HepG2 (cell line): Measurements from ENCODE around the gene C10orf71.

Experiments
- POLR2A ChIP-seq, 2 experiments: IDR thresholded peaks; 2 replicates each; pipeline ENCODE4 v1.6.1; 2011; ENCODE audit warnings: low read depth in 2 of 2, low read length in 2 of 2, mild to moderate bottlenecking in 1 of 2, moderate library complexity in 1 of 2; ENCODE audit not compliant: insufficient read depth in 1 of 2
- REXO4 ChIP-seq: sonication (generic); formaldehyde crosslinking; IDR thresholded peaks from 2 replicates; pipeline ENCODE4 v1.8.0; 2022; ENCODE audit warnings: missing genetic modification reagents, mild to moderate bottlenecking, borderline replicate concordance
- STAT5B ChIP-seq: sonication (generic); formaldehyde crosslinking; IDR thresholded peaks from 2 replicates; pipeline ENCODE4 v1.4.0; 2020; ENCODE audit warnings: missing genetic modification reagents
- TAF1 ChIP-seq: sonication (generic); formaldehyde crosslinking; IDR thresholded peaks from 2 replicates; pipeline ENCODE4 v1.4.0; 2020; ENCODE audit warnings: missing genetic modification reagents
- TBP ChIP-seq: sonication (generic); formaldehyde crosslinking; IDR thresholded peaks from 2 replicates; pipeline ENCODE4 v1.5.0; 2020; ENCODE audit warnings: missing genetic modification reagents
- TF ChIP-seq, protein P1 (sequence below): sonication (generic); formaldehyde crosslinking; IDR thresholded peaks from 2 replicates; pipeline ENCODE4 v1.5.0; 2020; ENCODE audit warnings: mild to moderate bottlenecking, missing genetic modification reagents, moderate library complexity
- TF ChIP-seq, protein P2 (sequence below): fragments of 450-650 bp; IDR thresholded peaks from 2 replicates; pipeline ENCODE4 v1.6.1; 2017
- TF ChIP-seq, protein P3 (sequence below): IDR thresholded peaks from 2 replicates; pipeline ENCODE4 v1.6.1; 2016; ENCODE audit warnings: missing genetic modification reagents, missing compliant biosample characterization
- TF ChIP-seq, protein P4 (sequence below): sonication (generic); formaldehyde crosslinking; IDR thresholded peaks from 2 replicates; pipeline ENCODE4 v1.4.0; 2020; ENCODE audit warnings: missing genetic modification reagents
- TF ChIP-seq, protein P5 (sequence below), 2 experiments: IDR thresholded peaks; 2 replicates each; pipeline ENCODE4 v1.6.1; 2011 to 2012; ENCODE audit warnings: low read length in 2 of 2, borderline replicate concordance in 1 of 2, low read depth in 1 of 2, mild to moderate bottlenecking in 1 of 2, moderate library complexity in 1 of 2
- TF ChIP-seq, protein P6 (sequence below): IDR thresholded peaks from 2 replicates; pipeline ENCODE4 v1.6.1; 2016; ENCODE audit warnings: missing compliant biosample characterization, missing genetic modification reagents, borderline replicate concordance
- TF ChIP-seq, protein P7 (sequence below): fragments of 450-650 bp; IDR thresholded peaks from 2 replicates; pipeline ENCODE4 v1.6.1; 2017; ENCODE audit warnings: mild to moderate bottlenecking

DNA sequence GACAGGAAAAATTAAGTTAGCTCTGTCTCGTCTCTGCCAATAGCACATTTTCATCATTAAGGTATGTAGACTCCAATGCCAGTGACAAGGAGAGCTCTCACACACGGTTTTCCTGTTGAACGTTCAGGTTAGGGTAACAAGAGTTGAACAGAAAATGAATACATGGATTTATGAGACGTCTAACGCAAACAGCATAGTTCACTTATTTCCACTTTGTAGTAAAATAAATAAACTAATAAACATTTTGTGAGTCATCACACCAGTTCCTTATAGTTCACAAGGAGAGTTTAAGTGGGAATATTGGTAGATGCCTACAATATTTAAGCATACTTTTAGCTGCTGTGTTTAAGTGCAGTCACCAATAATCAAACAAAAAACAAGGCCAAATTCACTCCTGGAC lies 75.8 kb downstream of the C10orf71 start:
- TF ChIP-seq, protein P1, sequence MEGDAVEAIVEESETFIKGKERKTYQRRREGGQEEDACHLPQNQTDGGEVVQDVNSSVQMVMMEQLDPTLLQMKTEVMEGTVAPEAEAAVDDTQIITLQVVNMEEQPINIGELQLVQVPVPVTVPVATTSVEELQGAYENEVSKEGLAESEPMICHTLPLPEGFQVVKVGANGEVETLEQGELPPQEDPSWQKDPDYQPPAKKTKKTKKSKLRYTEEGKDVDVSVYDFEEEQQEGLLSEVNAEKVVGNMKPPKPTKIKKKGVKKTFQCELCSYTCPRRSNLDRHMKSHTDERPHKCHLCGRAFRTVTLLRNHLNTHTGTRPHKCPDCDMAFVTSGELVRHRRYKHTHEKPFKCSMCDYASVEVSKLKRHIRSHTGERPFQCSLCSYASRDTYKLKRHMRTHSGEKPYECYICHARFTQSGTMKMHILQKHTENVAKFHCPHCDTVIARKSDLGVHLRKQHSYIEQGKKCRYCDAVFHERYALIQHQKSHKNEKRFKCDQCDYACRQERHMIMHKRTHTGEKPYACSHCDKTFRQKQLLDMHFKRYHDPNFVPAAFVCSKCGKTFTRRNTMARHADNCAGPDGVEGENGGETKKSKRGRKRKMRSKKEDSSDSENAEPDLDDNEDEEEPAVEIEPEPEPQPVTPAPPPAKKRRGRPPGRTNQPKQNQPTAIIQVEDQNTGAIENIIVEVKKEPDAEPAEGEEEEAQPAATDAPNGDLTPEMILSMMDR (CRISPR knock-in tag) = no peak
- no peak for TF ChIP-seq TAF1 (CRISPR knock-in tag)
- TF ChIP-seq, protein P2, sequence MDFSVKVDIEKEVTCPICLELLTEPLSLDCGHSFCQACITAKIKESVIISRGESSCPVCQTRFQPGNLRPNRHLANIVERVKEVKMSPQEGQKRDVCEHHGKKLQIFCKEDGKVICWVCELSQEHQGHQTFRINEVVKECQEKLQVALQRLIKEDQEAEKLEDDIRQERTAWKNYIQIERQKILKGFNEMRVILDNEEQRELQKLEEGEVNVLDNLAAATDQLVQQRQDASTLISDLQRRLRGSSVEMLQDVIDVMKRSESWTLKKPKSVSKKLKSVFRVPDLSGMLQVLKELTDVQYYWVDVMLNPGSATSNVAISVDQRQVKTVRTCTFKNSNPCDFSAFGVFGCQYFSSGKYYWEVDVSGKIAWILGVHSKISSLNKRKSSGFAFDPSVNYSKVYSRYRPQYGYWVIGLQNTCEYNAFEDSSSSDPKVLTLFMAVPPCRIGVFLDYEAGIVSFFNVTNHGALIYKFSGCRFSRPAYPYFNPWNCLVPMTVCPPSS = no peak
- TF ChIP-seq, protein P3, sequence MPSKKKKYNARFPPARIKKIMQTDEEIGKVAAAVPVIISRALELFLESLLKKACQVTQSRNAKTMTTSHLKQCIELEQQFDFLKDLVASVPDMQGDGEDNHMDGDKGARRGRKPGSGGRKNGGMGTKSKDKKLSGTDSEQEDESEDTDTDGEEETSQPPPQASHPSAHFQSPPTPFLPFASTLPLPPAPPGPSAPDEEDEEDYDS (CRISPR knock-in tag) = no peak
- TF ChIP-seq REXO4 = no peak
- TF ChIP-seq, protein P4, sequence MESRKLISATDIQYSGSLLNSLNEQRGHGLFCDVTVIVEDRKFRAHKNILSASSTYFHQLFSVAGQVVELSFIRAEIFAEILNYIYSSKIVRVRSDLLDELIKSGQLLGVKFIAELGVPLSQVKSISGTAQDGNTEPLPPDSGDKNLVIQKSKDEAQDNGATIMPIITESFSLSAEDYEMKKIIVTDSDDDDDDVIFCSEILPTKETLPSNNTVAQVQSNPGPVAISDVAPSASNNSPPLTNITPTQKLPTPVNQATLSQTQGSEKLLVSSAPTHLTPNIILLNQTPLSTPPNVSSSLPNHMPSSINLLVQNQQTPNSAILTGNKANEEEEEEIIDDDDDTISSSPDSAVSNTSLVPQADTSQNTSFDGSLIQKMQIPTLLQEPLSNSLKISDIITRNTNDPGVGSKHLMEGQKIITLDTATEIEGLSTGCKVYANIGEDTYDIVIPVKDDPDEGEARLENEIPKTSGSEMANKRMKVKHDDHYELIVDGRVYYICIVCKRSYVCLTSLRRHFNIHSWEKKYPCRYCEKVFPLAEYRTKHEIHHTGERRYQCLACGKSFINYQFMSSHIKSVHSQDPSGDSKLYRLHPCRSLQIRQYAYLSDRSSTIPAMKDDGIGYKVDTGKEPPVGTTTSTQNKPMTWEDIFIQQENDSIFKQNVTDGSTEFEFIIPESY (CRISPR knock-in tag) = no peak
- no peak for TF ChIP-seq TBP (CRISPR knock-in tag)
- TF ChIP-seq, protein P5, sequence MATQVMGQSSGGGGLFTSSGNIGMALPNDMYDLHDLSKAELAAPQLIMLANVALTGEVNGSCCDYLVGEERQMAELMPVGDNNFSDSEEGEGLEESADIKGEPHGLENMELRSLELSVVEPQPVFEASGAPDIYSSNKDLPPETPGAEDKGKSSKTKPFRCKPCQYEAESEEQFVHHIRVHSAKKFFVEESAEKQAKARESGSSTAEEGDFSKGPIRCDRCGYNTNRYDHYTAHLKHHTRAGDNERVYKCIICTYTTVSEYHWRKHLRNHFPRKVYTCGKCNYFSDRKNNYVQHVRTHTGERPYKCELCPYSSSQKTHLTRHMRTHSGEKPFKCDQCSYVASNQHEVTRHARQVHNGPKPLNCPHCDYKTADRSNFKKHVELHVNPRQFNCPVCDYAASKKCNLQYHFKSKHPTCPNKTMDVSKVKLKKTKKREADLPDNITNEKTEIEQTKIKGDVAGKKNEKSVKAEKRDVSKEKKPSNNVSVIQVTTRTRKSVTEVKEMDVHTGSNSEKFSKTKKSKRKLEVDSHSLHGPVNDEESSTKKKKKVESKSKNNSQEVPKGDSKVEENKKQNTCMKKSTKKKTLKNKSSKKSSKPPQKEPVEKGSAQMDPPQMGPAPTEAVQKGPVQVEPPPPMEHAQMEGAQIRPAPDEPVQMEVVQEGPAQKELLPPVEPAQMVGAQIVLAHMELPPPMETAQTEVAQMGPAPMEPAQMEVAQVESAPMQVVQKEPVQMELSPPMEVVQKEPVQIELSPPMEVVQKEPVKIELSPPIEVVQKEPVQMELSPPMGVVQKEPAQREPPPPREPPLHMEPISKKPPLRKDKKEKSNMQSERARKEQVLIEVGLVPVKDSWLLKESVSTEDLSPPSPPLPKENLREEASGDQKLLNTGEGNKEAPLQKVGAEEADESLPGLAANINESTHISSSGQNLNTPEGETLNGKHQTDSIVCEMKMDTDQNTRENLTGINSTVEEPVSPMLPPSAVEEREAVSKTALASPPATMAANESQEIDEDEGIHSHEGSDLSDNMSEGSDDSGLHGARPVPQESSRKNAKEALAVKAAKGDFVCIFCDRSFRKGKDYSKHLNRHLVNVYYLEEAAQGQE (IDR thresholded peaks at IDR 0.05; ENCODE audit: borderline replicate concordance in 1 of 2, low read depth in 1 of 2, low read length in 2 of 2) = no peak
- no peak for TF ChIP-seq POLR2A (IDR thresholded peaks at IDR 0.05; ENCODE audit: insufficient read depth in 1 of 2, low read depth in 2 of 2, low read length in 2 of 2)
- TF ChIP-seq, protein P6, sequence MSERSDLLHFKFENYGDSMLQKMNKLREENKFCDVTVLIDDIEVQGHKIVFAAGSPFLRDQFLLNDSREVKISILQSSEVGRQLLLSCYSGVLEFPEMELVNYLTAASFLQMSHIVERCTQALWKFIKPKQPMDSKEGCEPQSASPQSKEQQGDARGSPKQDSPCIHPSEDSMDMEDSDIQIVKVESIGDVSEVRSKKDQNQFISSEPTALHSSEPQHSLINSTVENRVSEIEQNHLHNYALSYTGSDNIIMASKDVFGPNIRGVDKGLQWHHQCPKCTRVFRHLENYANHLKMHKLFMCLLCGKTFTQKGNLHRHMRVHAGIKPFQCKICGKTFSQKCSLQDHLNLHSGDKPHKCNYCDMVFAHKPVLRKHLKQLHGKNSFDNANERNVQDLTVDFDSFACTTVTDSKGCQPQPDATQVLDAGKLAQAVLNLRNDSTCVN = no peak
- TF ChIP-seq, protein P7, sequence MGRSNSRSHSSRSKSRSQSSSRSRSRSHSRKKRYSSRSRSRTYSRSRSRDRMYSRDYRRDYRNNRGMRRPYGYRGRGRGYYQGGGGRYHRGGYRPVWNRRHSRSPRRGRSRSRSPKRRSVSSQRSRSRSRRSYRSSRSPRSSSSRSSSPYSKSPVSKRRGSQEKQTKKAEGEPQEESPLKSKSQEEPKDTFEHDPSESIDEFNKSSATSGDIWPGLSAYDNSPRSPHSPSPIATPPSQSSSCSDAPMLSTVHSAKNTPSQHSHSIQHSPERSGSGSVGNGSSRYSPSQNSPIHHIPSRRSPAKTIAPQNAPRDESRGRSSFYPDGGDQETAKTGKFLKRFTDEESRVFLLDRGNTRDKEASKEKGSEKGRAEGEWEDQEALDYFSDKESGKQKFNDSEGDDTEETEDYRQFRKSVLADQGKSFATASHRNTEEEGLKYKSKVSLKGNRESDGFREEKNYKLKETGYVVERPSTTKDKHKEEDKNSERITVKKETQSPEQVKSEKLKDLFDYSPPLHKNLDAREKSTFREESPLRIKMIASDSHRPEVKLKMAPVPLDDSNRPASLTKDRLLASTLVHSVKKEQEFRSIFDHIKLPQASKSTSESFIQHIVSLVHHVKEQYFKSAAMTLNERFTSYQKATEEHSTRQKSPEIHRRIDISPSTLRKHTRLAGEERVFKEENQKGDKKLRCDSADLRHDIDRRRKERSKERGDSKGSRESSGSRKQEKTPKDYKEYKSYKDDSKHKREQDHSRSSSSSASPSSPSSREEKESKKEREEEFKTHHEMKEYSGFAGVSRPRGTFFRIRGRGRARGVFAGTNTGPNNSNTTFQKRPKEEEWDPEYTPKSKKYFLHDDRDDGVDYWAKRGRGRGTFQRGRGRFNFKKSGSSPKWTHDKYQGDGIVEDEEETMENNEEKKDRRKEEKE = no peak
- TF ChIP-seq STAT5B (CRISPR knock-in tag) = no peak
